LNCAP (cell line): ENCODE results near the gene ATN1.

ENCODE experiments used
- TF ChIP-seq, protein P1 (sequence below): fragments of 450-650 bp; IDR thresholded peaks from 2 replicates; pipeline ENCODE4 v1.5.1; 2017; ENCODE audit warnings: mild to moderate bottlenecking

Gene ATN1

GRCh38 chr12:6967651-6968100 is 39.9 kb downstream of the ATN1 start:
- TF ChIP-seq, protein P1, sequence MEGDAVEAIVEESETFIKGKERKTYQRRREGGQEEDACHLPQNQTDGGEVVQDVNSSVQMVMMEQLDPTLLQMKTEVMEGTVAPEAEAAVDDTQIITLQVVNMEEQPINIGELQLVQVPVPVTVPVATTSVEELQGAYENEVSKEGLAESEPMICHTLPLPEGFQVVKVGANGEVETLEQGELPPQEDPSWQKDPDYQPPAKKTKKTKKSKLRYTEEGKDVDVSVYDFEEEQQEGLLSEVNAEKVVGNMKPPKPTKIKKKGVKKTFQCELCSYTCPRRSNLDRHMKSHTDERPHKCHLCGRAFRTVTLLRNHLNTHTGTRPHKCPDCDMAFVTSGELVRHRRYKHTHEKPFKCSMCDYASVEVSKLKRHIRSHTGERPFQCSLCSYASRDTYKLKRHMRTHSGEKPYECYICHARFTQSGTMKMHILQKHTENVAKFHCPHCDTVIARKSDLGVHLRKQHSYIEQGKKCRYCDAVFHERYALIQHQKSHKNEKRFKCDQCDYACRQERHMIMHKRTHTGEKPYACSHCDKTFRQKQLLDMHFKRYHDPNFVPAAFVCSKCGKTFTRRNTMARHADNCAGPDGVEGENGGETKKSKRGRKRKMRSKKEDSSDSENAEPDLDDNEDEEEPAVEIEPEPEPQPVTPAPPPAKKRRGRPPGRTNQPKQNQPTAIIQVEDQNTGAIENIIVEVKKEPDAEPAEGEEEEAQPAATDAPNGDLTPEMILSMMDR, result no peak

DNA sequence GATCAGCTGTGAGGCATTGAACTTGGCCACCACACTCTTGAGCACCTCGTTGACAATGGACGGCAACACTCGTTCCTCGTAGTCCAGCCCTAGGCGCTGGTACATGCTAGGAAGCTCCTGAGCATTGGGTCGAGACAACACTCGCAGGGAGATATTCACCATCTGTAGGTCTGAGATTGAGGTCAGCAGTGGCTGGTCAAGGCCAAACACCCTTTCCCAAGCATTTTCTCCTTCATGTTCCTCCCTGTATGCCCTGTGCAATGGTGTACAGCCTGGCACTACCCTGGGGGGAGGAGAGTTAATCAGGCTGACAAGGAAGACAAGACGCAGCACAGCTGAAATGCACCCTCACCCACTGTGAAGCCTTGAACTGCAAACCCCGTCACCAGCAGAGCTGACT is 40.7 kb downstream of the ATN1 start:
- TF ChIP-seq, protein P1, result no peak

DNA sequence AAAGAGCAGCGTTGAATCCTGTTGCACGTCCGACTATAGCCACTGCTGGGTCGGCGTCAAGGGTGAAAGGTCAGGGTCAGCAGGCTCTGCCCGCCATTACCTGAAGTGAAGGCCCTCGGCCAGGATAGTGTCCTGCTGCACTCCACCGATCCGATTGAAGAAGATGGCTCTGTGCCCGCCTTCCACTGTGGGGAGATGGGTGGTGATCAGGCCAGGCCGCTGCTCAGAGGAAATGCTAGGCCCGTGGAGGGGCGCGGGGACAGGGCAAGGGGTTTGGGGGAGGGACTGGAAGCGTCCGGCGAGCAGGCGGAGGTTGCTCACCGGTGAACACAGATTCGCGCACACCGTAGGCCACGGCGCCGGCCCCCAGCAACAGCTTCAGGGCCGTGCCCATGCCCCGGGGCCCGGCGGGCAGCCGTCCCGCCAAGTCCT is 42.4 kb downstream of the ATN1 start:
- TF ChIP-seq, protein P1, result no peak

- TF ChIP-seq, protein P1, result no peak
These were observed 46.4 kb downstream of the ATN1 start for GRCh38 chr12:6974180-6974579.

GRCh38 chr12:6975297-6976032 is 47.7 kb downstream of the ATN1 start:
- TF ChIP-seq, protein P1, result no peak

GRCh38 chr12:6977653-6978052 is 49.9 kb downstream of the ATN1 start:
- TF ChIP-seq, protein P1, result no peak

DNA sequence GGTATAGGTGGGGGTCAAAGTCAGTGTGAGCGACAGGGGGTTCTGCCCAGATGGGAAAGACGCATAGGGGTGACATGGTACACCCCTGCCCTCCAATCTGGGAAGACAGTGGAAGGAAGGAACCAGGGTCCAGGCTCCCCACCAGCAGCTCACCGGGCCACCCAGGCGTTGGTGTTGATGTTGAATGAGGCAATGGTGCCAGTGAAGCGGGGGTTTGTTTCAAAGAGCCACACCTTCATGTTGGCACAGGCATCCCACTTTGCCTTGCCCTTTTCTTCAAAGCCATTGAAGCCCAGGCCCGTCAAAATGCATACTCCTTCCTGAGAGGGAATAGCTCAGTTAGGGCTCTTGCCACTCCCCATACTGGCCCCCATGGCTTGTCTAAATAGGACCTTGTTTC is 50.4 kb downstream of the ATN1 start:
- TF ChIP-seq, protein P1, result no peak
